ENCODE measurements around the gene COA8.

COA8 gene

DNA sequence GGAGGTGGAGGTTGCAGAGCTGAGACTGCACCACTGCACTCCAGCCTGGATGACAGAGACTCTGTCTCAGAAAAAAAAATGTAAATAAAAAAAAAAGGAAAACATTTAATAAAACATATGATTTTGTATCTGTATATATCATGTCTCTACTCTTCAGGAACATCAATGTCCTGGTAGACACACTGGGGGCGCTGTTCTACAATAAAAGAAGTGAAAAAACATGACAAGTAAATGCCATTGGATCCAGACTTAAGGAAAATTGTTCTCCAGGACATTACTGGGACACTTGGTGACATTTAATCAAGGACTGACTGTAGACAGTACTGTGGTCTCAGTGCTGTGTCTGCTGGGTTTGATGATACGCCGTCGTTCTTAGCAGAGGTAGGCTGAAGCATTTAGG is 50.8 kb downstream of the COA8 start:
- no peak for DNase-seq (ENCODE audit: low read depth)
- no peak overlapping the region for H3K4me3 ChIP-seq (ENCODE audit: low read length)
- TF ChIP-seq, protein P1, sequence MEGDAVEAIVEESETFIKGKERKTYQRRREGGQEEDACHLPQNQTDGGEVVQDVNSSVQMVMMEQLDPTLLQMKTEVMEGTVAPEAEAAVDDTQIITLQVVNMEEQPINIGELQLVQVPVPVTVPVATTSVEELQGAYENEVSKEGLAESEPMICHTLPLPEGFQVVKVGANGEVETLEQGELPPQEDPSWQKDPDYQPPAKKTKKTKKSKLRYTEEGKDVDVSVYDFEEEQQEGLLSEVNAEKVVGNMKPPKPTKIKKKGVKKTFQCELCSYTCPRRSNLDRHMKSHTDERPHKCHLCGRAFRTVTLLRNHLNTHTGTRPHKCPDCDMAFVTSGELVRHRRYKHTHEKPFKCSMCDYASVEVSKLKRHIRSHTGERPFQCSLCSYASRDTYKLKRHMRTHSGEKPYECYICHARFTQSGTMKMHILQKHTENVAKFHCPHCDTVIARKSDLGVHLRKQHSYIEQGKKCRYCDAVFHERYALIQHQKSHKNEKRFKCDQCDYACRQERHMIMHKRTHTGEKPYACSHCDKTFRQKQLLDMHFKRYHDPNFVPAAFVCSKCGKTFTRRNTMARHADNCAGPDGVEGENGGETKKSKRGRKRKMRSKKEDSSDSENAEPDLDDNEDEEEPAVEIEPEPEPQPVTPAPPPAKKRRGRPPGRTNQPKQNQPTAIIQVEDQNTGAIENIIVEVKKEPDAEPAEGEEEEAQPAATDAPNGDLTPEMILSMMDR (conservative IDR thresholded peaks at IDR 0.05; ENCODE audit: low read depth, low read length), result peak; percentile 34

DNA sequence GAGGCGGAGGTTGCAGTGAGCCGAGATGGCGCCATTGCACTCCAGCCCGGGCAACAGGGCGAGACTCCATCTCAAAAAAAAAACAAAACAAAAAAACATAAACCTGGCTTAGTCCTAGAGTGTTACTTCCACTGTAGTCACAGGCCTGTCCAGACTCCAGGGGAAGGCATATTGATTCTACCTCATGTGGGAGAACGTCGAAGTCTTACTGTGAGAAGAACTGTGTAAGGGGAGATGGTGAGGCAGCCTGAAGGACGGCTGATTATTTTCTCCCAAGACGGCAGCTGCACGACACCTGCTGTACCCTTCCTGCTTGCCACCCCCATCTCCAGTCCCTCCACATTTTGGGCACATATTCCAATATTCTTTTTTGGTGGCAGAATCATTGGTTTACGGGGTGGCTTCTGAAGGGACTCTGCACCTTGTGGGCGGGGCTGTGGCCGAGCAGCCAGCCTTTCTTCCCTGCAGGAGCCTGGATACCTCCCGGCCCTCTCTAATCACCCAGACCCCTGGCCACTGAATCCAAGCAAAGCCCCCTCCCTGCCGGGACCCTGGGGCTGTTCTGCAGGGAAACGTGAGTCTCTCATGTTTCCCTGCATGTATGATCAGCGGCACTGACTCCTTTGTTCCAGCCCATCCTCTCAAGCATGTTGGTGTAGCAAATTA is 54.0 kb downstream of the COA8 start:
- DNase-seq (ENCODE audit: low read depth), result no peak
- TF ChIP-seq, protein P1 (conservative IDR thresholded peaks at IDR 0.05; ENCODE audit: low read depth, low read length), result no peak

DNA sequence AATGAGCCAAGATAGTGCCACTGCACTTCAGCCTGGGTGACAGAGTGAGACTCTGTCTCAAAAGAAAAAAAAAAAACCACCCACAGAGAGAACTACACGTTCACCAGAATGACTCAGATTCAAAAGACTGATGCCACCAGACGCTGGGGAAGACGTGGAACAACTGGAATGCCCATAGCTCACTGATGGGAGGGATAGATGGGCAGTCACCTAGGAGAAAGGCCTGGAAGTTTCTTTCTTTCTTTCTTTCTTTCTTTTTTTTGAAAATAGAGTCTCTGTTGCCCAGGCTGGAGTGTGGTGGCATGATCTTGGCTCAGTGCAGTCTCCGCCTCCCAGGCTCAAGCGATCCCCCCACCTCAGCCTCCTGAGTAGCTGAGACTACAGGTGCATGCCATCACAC is 56.3 kb downstream of the COA8 start:
- TF ChIP-seq, protein P1 (conservative IDR thresholded peaks at IDR 0.05; ENCODE audit: low read depth, low read length), result no peak
- no peak for DNase-seq (ENCODE audit: low read depth)
- H3K4me3 ChIP-seq (ENCODE audit: low read length), result no peak overlapping the region

More for the DNA sequence above, 54.0 kb downstream of the COA8 start:
- H3K4me3 ChIP-seq (ENCODE audit: low read length), result no peak overlapping the region

GRCh38 chr14:103621860-103622259 is 59.1 kb downstream of the COA8 start:
- no peak for DNase-seq (ENCODE audit: low read depth)
- TF ChIP-seq, protein P1 (conservative IDR thresholded peaks at IDR 0.05; ENCODE audit: low read depth, low read length), result no peak
- H3K4me3 ChIP-seq (ENCODE audit: low read length), result no peak overlapping the region

GRCh38 chr14:103623308-103623707 is 60.5 kb downstream of the COA8 start:
- TF ChIP-seq, protein P1 (conservative IDR thresholded peaks at IDR 0.05; ENCODE audit: low read depth, low read length), result no peak
- DNase-seq (ENCODE audit: low read depth), result no peak
- H3K4me3 ChIP-seq (ENCODE audit: low read length), result no peak overlapping the region

GRCh38 chr14:103623883-103624482 is 61.2 kb downstream of the COA8 start:
- TF ChIP-seq, protein P1 (conservative IDR thresholded peaks at IDR 0.05; ENCODE audit: low read depth, low read length), result no peak
- no peak overlapping the region for H3K4me3 ChIP-seq (ENCODE audit: low read length)
- no peak for DNase-seq (ENCODE audit: low read depth)

DNA sequence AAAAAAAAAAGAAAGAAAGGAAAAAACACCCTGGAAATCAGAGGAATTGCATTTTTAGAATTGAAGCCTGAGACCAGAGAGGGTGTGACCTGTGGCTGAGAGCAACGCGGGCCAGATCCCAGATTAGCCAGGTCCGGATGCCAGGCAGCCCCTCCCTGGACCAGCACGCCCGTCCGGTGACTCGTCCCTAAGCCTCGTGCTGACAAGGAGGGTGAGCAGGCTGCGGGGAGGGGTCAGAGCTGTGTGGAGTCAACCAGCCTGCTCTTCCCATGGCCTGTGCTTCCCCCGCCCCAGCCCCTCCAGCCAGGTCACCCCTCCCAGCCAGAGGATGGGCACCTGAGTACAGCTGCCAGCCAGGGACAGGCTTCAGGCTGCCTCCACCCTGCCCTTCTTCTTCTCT is 62.1 kb downstream of the COA8 start:
- TF ChIP-seq, protein P1 (conservative IDR thresholded peaks at IDR 0.05; ENCODE audit: low read depth, low read length), result no peak
- H3K4me3 ChIP-seq (ENCODE audit: low read length), result no peak overlapping the region
- DNase-seq (ENCODE audit: low read depth), result peak; percentile 62
